ENCODE measurements around the gene VPS37C. TPM values are rescaled to one million over a fixed set of nuclear protein-coding genes. Genes with fewer than 3 reads are reported as not detected.

Gene VPS37C
- total RNA-seq, 1 donor from 2014 or later = 19.6 TPM

GRCh38 chr11:61090982-61091372 is 70.2 kb downstream of the VPS37C start:
- Mint-ChIP-seq H3K9me3 (ENCODE audit: low read depth) (peaks cover 3% of the 10 kb centered on the region), H3K4me3 (ENCODE audit: unreplicated experiment) (no peak overlapping the region), H3K36me3 (ENCODE audit: low read depth) (peaks cover 1% of the 10 kb centered on the region), H3K4me1 (ENCODE audit: low read depth) (no peaks in the 10 kb centered on the region), H3K27me3 (ENCODE audit: low read depth) (peaks cover 4% of the 10 kb centered on the region), H3K27ac (ENCODE audit: unreplicated experiment) (no peak overlapping the region)
- TF ChIP-seq CTCF (IDR thresholded peaks at IDR 0.05) = no peak
- DNase-seq (ENCODE audit: low spot score) = no peak

DNA sequence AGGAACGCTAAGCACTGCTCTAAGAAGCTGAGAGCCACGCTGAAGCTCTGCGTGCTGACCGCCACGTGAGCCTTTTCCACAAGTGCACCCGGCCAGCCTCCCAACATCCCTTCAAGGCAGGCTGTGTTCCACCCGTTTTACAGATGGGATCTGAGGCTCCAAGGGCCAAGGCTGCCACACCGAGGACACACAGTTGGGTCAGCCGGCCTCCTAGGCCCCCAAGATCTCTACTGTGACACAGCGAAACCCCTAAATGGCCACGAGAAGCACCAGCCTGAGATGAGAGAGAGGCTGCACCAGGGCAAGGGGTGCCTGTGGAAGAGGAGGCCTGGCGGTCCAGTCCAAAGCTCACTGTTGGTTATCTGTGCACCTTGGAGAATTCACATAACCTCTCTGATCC is 70.7 kb downstream of the VPS37C start:
- DNase-seq (ENCODE audit: low spot score) = no peak
- H3K27me3 Mint-ChIP-seq (ENCODE audit: low read depth) = peaks cover 4% of the 10 kb centered on the region
- H3K27ac Mint-ChIP-seq (ENCODE audit: unreplicated experiment) = no peak overlapping the region
- no peak for TF ChIP-seq CTCF (IDR thresholded peaks at IDR 0.05)
- H3K9me3 Mint-ChIP-seq (ENCODE audit: low read depth) = peaks cover 3% of the 10 kb centered on the region
- peaks cover 1% of the 10 kb centered on the region for H3K36me3 Mint-ChIP-seq (ENCODE audit: low read depth)
- no peak overlapping the region for H3K4me3 Mint-ChIP-seq (ENCODE audit: unreplicated experiment)
- no peaks in the 10 kb centered on the region for H3K4me1 Mint-ChIP-seq (ENCODE audit: low read depth)

DNA sequence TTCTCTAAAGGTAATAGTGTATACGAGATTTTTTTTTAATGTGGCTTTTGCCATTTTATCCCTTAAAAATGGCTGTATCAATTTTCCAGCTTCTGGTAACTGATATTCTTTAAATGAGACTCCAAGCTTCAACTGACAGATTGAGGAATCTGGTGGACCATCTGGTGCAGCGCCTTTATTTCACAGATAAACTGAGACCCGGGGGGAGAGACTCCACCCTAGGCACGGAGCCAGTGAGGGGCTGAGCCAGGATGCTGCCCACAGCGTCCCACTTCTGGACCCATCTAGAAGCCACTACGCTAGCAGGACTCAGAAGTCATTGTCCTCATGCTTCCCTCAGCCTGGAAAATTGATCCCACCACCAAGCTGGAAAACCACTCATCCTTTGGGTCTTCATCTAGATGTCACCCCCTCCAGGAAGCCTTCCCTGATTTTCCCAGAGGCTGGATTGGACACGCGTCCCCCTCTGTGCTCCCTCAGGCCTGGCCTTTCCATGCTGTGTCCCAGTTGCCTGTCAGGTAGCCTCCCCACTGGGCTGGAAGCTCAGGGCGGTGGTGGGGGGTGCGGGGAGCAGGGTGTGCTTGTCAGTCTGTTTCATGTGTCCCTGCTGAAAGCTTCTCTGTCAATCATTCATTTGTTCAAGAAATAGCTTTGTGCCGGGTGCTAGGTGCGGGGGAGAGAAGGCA is 71.3 kb downstream of the VPS37C start:
- no peak for TF ChIP-seq CTCF (IDR thresholded peaks at IDR 0.05)
- H3K4me3 Mint-ChIP-seq (ENCODE audit: unreplicated experiment) = no peak overlapping the region
- H3K27ac Mint-ChIP-seq (ENCODE audit: unreplicated experiment) = no peak overlapping the region
- H3K27me3 Mint-ChIP-seq (ENCODE audit: low read depth) = peaks cover 3% of the 10 kb centered on the region
- H3K9me3 Mint-ChIP-seq (ENCODE audit: low read depth) = peaks cover 3% of the 10 kb centered on the region
- peaks cover 1% of the 10 kb centered on the region for H3K36me3 Mint-ChIP-seq (ENCODE audit: low read depth)
- no peak for DNase-seq (ENCODE audit: low spot score)
- H3K4me1 Mint-ChIP-seq (ENCODE audit: low read depth) = no peaks in the 10 kb centered on the region

GRCh38 chr11:61087426-61088119 is 73.7 kb downstream of the VPS37C start:
- no peak for TF ChIP-seq CTCF (IDR thresholded peaks at IDR 0.05)
- DNase-seq (ENCODE audit: low spot score) = peak; percentile 30
- Mint-ChIP-seq H3K4me3 (ENCODE audit: unreplicated experiment) (no peak overlapping the region), H3K36me3 (ENCODE audit: low read depth) (no peaks in the 10 kb centered on the region), H3K27me3 (ENCODE audit: low read depth) (peaks cover 5% of the 10 kb centered on the region), H3K9me3 (ENCODE audit: low read depth) (peaks cover 4% of the 10 kb centered on the region), H3K27ac (ENCODE audit: unreplicated experiment) (no peak overlapping the region), H3K4me1 (ENCODE audit: low read depth) (no peaks in the 10 kb centered on the region)

- peaks cover 7% of the 10 kb centered on the region for H3K27me3 Mint-ChIP-seq (ENCODE audit: low read depth)
- no peaks in the 10 kb centered on the region for H3K36me3 Mint-ChIP-seq (ENCODE audit: low read depth)
- no peak for DNase-seq (ENCODE audit: low spot score)
- no peaks in the 10 kb centered on the region for H3K4me1 Mint-ChIP-seq (ENCODE audit: low read depth)
- H3K4me3 Mint-ChIP-seq (ENCODE audit: unreplicated experiment) = no peak overlapping the region
- H3K27ac Mint-ChIP-seq (ENCODE audit: unreplicated experiment) = no peak overlapping the region
- peaks cover 4% of the 10 kb centered on the region for H3K9me3 Mint-ChIP-seq (ENCODE audit: low read depth)
- no peak for TF ChIP-seq CTCF (IDR thresholded peaks at IDR 0.05)
These were observed 77.6 kb downstream of the VPS37C start for GRCh38 chr11:61083601-61084147.

Data from chondrocyte (in vitro differentiated cells).